ENCODE measurements around the gene ZFYVE9. TPM values are rescaled to one million over a fixed set of nuclear protein-coding genes. Genes with fewer than 3 reads are reported as not detected.

The ZFYVE9 gene
- total and polyA plus RNA-seq, 2 of the 8 experiments (the other 6 are each of a cell fraction or from before 2014, with no cell fraction given), result 5.8 to 26.5 TPM

- H2BK120ac ChIP-seq (replicated peaks; ENCODE audit: low read depth, low read length), result no peak overlapping the region
- no peaks in the 10 kb centered on the region for H3K79me2 ChIP-seq (ENCODE audit: control insufficient read depth in 1 of 2, insufficient read depth in 2 of 2, low read length in 2 of 2)
- no peaks in the 10 kb centered on the region for H3K79me1 ChIP-seq (ENCODE audit: low read depth, low read length)
- CTCF ChIA-PET (ENCODE audit: partially characterized antibody), result interaction anchor here (0.6 to 1.4 kb wide), 5 partner anchors 14 to 673 kb away, joined by 3 to 5 read pairs (median 4); no protein-coding TSS in a partner anchor
- H4K8ac ChIP-seq (ENCODE audit: extremely low read depth, insufficient read depth, low read length), result no peak overlapping the region
- 82% methylated on average over 3 of the region's 3 CpGs; no CpG with 5 or more reads in 1 of the 2 experiments for WGBS, 2 experiments (ENCODE audit: extremely low coverage in 1 of 2, insufficient coverage in 1 of 2, insufficient read length in 1 of 2, insufficient replicate concordance in 2 of 2, low coverage in 1 of 2, low lambda C conversion rate in 2 of 2, missing lambda C conversion rate in 1 of 2)
- no peak overlapping the region for H2BK12ac ChIP-seq (ENCODE audit: low read depth, low read length)
- no peaks in the 10 kb centered on the region for H3K23me2 ChIP-seq (ENCODE audit: low read depth, low read length)
- H3K14ac ChIP-seq (ENCODE audit: insufficient read length), result no peak overlapping the region
- no peak overlapping the region for H3K18ac ChIP-seq (ENCODE audit: extremely low read depth, low read length)
- no peak overlapping the region for H3K23ac ChIP-seq (ENCODE audit: insufficient read length)
- no peak overlapping the region for H2BK15ac ChIP-seq (ENCODE audit: low read length)
- no peaks in the 10 kb centered on the region for H3K9me3 ChIP-seq (ENCODE audit: insufficient read depth in 2 of 2, low read depth in 1 of 2, low read length in 1 of 2)
- no peak overlapping the region for H2BK5ac ChIP-seq (ENCODE audit: low read depth, low read length)
- POLR2A ChIA-PET (ENCODE audit: partially characterized antibody), result interaction anchor here (0.6 to 1.7 kb wide), 2 partner anchors 19 to 237 kb away, joined by 3 to 4 read pairs; no protein-coding TSS in a partner anchor
- no peak overlapping the region for H4K91ac ChIP-seq (replicated peaks; ENCODE audit: insufficient read length, low read length)
- H3K9ac ChIP-seq (replicated peaks in 1 of 4; ENCODE audit: extremely low read depth in 1 of 4, low read depth in 3 of 4, low read length in 3 of 4), result no peak overlapping the region
- no peak overlapping the region for H2AK5ac ChIP-seq (ENCODE audit: low read depth, low read length)
- no peak overlapping the region for H2AFZ ChIP-seq (ENCODE audit: low read length)
- FAIRE-seq, result no peak
- no peaks in the 10 kb centered on the region for H3K4me1 ChIP-seq (replicated peaks in 1 of 4; ENCODE audit: control insufficient read depth in 3 of 4, insufficient read depth in 4 of 4, low read length in 3 of 4)
- peak in 1 of 2 experiments; percentile 7 for DNase-seq (ENCODE audit: low read depth in 1 of 2, low spot score in 2 of 2)
- no peaks in the 10 kb centered on the region for H4K20me1 ChIP-seq (replicated peaks in 1 of 2; ENCODE audit: control insufficient read depth in 1 of 2, insufficient read depth in 2 of 2, low read length in 2 of 2)
- no peak overlapping the region for H3K56ac ChIP-seq (replicated peaks; ENCODE audit: insufficient read length, low read depth, low read length)
- no peak overlapping the region for H4K5ac ChIP-seq (ENCODE audit: insufficient read length, low read depth, low read length)
- no peak overlapping the region for H3K4me3 ChIP-seq (ENCODE audit: extremely low read depth in 1 of 4, insufficient read depth in 2 of 4, low read depth in 3 of 4, low read length in 4 of 4)
- no peak overlapping the region for H3K4ac ChIP-seq (replicated peaks; ENCODE audit: insufficient read length, low read depth, low read length)
- H3K27ac ChIP-seq (ENCODE audit: low read depth, low read length), result no peak overlapping the region
- H3K27me3 ChIP-seq (replicated peaks in 1 of 4; ENCODE audit: control insufficient read depth in 3 of 4, extremely low read depth in 1 of 4, insufficient read depth in 3 of 4, low read length in 3 of 4), result no peaks in the 10 kb centered on the region
- H3K36me3 ChIP-seq (ENCODE audit: control insufficient read depth in 2 of 4, insufficient read depth in 4 of 4, low read length in 3 of 4), result no peaks in the 10 kb centered on the region
- no peak overlapping the region for H2BK20ac ChIP-seq (ENCODE audit: low read length)
- H3K4me2 ChIP-seq (ENCODE audit: insufficient read depth in 1 of 2, low read depth in 2 of 2, low read length in 2 of 2), result no peak overlapping the region
- TF ChIP-seq PHF8 (conservative IDR thresholded peaks at IDR 0.05; ENCODE audit: low read depth, low read length) (no peak), KDM1A (IDR thresholded peaks at IDR 0.05; ENCODE audit: borderline replicate concordance, low read length) (no peak), NANOG (IDR thresholded peaks at IDR 0.05; ENCODE audit: insufficient read depth, low read depth, low read length, poor library complexity, severe bottlenecking) (no peak), HDAC2 (IDR thresholded peaks at IDR 0.05; ENCODE audit: borderline replicate concordance in 1 of 2, low read depth in 2 of 2, low read length in 2 of 2) (no peak), TAF7 (optimal IDR thresholded peaks at IDR 0.05; ENCODE audit: borderline replicate concordance, low read depth, low read length) (no peak), CHD1 (IDR thresholded peaks at IDR 0.05; ENCODE audit: low read depth, low read length) (no peak), SIRT6 (IDR thresholded peaks at IDR 0.05; ENCODE audit: low read length) (no peak), SP2 (IDR thresholded peaks at IDR 0.05; ENCODE audit: low read length) (no peak), USF2 (IDR thresholded peaks at IDR 0.05; ENCODE audit: low read length) (no peak), CBX5 (IDR thresholded peaks at IDR 0.05; ENCODE audit: low read depth, low read length) (no peak), HDAC6 (IDR thresholded peaks at IDR 0.05; ENCODE audit: low read depth, low read length) (no peak), POLR2A (IDR thresholded peaks at IDR 0.05; ENCODE audit: control extremely low read depth in 1 of 2, low read depth in 2 of 2, low read length in 2 of 2) (no peak), ASH2L (IDR thresholded peaks at IDR 0.05; ENCODE audit: low read length) (no peak), TEAD4 (IDR thresholded peaks at IDR 0.05; ENCODE audit: low read depth, low read length) (no peak)
These were observed 29.4 kb upstream of the ZFYVE9 start for GRCh38 chr1:52112489-52112888.

Measured in H1 (cell line).